DND-41 (cell line): ENCODE data around the gene HYAL4.

ENCODE experiments used
- EZH2 ChIP-seq: IDR thresholded peaks from 3 replicates; pipeline ENCODE4 v1.6.1; 2012; ENCODE audit warnings: borderline replicate concordance, low read depth, mild to moderate bottlenecking, moderate library complexity, low read length, inconsistent platforms; ENCODE audit not compliant: severe bottlenecking
- TF ChIP-seq, protein P1 (sequence below): IDR thresholded peaks from 2 replicates; pipeline ENCODE4 v1.5.1; 2012; ENCODE audit warnings: borderline replicate concordance, low read length, moderate library complexity, mild to moderate bottlenecking; ENCODE audit not compliant: poor library complexity, severe bottlenecking; ENCODE audit errors: extremely low read depth

DNA sequence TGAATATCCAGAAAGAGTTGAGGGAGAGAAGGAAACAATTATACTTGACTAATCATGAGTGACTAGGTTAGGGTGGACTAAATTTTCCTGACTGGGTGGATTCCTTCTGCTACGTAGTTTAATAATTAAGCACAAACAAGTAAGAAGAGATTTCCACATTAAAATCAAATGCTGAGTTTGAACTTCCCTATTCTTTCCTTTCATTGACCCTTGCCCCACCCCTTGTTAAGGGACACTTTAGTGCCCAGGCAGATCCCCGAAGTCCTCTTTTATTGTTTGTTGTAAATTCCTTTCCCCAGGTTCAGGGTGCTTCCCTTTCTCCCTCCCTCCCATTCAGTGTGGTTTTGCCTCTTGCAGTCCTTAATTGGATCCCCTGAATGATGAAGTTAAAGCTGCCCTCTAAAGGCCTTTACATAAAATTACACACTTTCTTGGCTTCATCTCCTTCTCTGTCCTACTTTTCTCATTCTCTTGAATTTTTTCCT, 71.3 kb downstream of the HYAL4 start:
- TF ChIP-seq, protein P1, sequence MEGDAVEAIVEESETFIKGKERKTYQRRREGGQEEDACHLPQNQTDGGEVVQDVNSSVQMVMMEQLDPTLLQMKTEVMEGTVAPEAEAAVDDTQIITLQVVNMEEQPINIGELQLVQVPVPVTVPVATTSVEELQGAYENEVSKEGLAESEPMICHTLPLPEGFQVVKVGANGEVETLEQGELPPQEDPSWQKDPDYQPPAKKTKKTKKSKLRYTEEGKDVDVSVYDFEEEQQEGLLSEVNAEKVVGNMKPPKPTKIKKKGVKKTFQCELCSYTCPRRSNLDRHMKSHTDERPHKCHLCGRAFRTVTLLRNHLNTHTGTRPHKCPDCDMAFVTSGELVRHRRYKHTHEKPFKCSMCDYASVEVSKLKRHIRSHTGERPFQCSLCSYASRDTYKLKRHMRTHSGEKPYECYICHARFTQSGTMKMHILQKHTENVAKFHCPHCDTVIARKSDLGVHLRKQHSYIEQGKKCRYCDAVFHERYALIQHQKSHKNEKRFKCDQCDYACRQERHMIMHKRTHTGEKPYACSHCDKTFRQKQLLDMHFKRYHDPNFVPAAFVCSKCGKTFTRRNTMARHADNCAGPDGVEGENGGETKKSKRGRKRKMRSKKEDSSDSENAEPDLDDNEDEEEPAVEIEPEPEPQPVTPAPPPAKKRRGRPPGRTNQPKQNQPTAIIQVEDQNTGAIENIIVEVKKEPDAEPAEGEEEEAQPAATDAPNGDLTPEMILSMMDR = no peak
- TF ChIP-seq EZH2 = no peak
